ENCODE measurements around the gene CYRIA.

- TF ChIP-seq CTCF (conservative IDR thresholded peaks at IDR 0.05) (no peak), EZH2 (IDR thresholded peaks at IDR 0.05; ENCODE audit: low read depth) (no peak)
These were observed 8.5 kb upstream of the CYRIA start for GRCh38 chr2:16674154-16674553.
